T-helper 2 cell treated with Interferon-gamma antibody and Interleukin-4, amounts not matched to agents 100 ng/mL and 5 ng/mL, for 36 hours (primary cell): Measurements from ENCODE around the gene SPCS2. TPM values are rescaled to one million over a fixed set of nuclear protein-coding genes. Genes with fewer than 3 reads are reported as not detected.
"Not testable (repeated sequence)": the region's sequence is repeated elsewhere in the genome, so short reads cannot be mapped to it uniquely, and the experiment has no call there.

Experiments used
- intact Hi-C: fragments of 100-400 bp; cut with micrococcal nuclease; formaldehyde crosslinking; loops from one replicate; pipeline ENCODE4 v1.15.1; 2023
- total RNA-seq: library from RNA; stranded (reverse); gene quantifications from 2 replicates; pipeline ENCODE4 v1.2.3, GENCODE V29; 2022

Gene SPCS2
- total RNA-seq, 1 donor from 2014 or later = 214 TPM

DNA sequence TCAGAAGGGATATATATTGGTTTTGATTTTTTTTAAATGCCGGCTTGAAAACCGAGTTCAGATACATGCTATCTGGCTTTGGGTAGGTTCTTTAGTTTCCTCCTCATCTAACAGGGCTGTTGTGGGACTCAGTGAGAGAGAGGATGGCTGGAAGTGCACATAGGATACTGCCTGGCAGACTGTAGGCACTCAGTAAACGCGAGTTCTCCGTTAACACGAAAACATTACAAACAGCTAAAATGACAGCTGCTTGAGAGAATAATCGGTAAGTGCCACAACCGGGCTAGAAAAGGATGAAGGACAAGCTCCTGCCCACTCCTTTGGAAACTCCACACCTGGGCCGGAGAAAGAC is 544 bp upstream of the SPCS2 start:
- intact Hi-C loops = loop anchor here (2.0 to 10.0 kb wide), 4 partner anchors 200 to 866 kb away; partner anchors contain the start of genes LIPT2, RNF169, TPBGL and UVRAG

- intact Hi-C loops = loop anchor here (1.0 to 10.0 kb wide), 6 partner anchors 40 to 865 kb away; partner anchors contain the start of genes LIPT2, RNF169, TPBGL and UVRAG
Measured at GRCh38 chr11:74949753-74950137, 679 bp downstream of the SPCS2 start.

- intact Hi-C loops = no loop called here
Measured at GRCh38 chr11:74950374-74950969, 1.4 kb downstream of the SPCS2 start.

- intact Hi-C loops = no loop called here
Measured at GRCh38 chr11:74951226-74951625, 2.2 kb downstream of the SPCS2 start.

DNA sequence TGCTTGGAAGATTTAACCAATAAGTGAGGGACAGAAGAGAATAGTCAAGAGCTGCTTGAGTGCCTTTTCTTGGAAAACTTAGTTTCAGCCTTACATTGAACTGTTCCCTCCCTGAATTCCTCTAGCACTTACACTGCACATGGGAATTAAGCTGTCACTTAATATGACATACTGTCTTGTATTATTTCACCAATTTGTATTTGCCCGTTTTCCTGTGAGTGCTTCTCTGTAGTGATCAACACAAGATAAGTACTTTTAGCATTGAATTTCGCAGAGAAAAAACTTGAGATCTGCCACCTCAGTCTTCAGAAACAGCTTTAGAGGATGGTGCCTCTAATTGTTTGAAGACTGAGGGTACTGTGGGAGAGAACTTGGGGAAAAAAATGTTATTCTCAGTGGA is 3.7 kb downstream of the SPCS2 start:
- intact Hi-C loops = no loop called here

GRCh38 chr11:74953451-74953850 is 4.4 kb downstream of the SPCS2 start:
- intact Hi-C loops = no loop called here

- intact Hi-C loops = no loop called here
Measured at GRCh38 chr11:74954199-74954598, 5.1 kb downstream of the SPCS2 start.

GRCh38 chr11:74956397-74957015 is 7.4 kb downstream of the SPCS2 start:
- intact Hi-C loops = no loop called here

DNA sequence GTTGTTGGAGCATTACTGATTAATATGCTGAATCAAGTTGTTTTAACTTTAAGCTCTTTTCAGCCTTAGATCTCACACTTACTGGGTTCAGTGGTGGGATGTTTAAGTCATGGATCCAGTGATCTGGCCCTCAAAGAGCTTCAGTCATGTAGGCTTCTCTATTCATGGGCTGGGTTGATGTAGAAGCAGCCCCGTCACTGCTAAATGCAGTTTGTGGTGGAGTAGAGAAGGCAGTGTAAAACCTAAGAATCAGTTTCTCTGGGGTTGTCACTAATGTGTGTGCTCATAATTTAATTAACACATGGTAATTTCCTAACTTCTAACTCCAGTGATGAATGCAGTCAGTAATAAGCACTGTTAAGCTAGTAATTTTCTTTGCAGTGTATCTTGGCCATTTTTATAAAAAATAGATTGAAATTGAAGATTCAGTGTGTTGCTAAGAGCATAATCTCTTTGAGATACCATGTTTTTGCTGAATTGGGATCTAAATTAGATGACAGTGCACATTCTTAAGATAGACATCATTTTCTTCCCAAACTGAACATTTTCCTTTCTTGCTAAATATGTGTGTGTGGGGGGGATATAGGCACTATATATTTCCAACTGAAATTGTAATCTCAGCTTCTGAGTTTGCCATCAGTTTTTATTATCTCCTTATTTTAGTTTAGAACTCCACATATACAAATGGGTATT is 9.0 kb downstream of the SPCS2 start:
- intact Hi-C loops = no loop called here

- intact Hi-C loops = not testable (repeated sequence)
Measured at GRCh38 chr11:74960128-74960527, 11.1 kb downstream of the SPCS2 start.

GRCh38 chr11:74966651-74967050 is 17.6 kb downstream of the SPCS2 start:
- intact Hi-C loops = no loop called here

- intact Hi-C loops = no loop called here
Measured at GRCh38 chr11:74970852-74971395, 21.9 kb downstream of the SPCS2 start.

DNA sequence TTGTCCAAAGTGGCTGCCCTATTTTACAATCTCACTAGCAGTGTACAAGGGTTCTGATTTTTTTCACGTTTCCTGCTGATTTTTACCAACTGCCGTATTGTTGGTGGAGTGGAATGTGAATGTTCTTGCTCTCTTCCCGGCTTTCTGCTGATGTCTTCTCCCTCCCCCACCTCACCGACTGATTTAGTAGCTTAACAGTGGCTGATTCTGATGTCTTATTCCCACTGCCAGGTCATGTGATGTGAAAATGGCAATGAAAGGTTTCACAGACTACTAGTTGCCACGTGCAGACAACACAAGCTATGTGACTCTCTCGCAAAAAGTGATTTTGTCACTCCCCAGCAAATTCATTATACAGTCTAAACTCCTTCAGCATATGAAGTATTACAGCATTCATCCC is 22.4 kb downstream of the SPCS2 start:
- intact Hi-C loops = no loop called here

DNA sequence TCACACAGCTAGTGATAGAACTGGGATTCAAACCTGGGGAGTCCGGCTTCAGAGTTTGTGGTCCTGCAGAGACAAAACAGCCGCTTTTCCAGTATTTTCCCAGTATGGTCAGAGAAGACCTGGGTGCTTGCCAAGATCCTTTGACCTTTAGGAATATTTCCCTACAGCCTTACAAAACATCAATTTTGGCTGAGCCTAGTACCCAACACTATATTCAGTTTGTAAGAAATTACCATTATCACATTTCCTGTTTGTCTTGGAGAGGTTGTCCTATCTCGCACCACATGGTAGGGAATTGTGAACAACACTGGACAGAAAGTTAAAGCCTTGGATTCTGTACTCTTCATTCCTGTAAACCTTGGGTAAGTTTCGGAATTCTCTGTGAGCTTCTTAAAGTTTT is 29.0 kb downstream of the SPCS2 start:
- intact Hi-C loops = no loop called here

DNA sequence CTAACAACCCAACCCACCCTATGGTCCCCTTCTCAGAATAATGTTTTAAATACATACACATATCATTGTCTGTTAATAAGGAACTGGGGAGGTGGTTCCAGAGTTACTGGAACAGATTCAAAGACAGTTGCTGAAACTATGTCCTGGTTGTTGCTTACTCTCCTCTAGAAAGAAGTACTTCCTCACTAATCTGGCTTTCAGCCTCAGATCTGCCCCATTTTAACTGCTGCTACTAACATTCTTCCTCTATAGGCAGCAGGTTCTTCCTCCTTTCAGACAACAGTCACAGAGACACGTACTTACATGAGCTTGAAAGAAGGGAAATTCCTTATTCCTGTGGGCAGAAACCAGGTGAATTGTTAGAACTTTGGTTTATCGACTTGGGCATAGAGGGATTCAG is 31.6 kb downstream of the SPCS2 start:
- intact Hi-C loops = no loop called here

DNA sequence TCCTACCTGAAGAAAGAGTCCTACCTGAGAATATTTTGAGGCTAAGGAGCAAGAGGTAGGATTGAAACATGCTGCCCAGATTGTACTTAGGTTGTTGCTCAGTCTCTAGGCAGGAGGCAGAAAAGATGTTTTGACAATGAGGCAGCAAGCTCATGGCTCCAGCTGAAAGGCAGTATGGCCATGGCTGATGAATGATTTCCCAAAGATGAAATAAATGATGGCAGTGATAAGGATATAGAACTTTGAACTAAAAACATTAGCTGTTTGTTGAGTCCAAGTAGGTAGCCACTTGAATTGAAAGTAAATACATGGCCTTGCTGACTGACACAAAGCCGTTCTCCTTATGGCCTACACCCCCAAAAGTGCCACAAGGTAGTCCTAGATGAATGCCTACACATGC is 32.8 kb downstream of the SPCS2 start:
- intact Hi-C loops = no loop called here

GRCh38 chr11:74984070-74984469 is 35.0 kb downstream of the SPCS2 start:
- intact Hi-C loops = no loop called here

GRCh38 chr11:74984730-74985129 is 35.7 kb downstream of the SPCS2 start:
- intact Hi-C loops = no loop called here

DNA sequence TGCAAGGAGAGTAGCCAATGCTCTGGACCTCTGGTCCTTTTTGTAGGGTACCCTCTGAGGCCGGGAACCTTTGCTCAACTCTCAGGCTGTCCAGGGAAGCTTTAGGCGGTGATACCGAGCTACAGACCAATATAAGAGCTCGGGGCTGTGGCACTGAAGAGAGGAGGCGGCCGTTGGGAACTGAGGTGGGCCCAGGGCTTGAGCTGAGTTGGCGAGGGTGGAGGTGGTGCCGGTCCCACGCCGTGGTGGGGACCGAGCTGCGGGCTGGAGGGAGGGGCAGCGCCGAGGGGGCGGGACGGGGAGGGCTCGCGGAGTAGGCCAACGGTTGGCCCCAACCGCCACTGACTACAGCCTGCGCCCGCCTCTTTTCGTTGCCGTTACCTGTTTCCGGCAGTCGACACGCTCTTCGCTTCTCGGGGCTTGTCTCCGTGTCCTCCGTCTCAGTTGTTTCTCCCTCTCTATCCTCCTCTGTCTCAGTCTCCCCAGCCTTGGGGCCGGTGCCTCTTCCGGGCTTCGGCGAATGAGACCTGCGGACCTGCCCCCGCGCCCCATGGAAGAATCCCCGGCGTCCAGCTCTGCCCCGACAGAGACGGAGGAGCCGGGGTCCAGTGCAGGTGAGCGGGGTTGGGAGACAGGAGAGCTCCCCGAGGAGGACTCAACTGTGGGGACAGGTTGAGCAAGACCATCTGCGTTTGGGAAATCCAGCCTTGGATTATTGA is 39.6 kb downstream of the SPCS2 start, which contains the start of gene NEU3:
Gene NEU3 (plus strand): TSS at position 393 of the 719 bp plus-strand sequence. CDS start 128 bp downstream, at position 521.
- intact Hi-C loops = loop anchor here (1.0 kb wide), 1 partner anchor 39 kb away; the partner anchor contains the start of genes SPCS2 and XRRA1

- intact Hi-C loops = loop anchor here (1.0 kb wide), 1 partner anchor 40 kb away; the partner anchor contains the start of genes SPCS2 and XRRA1
Measured at GRCh38 chr11:74989260-74989638, 40.2 kb downstream of the SPCS2 start.

DNA sequence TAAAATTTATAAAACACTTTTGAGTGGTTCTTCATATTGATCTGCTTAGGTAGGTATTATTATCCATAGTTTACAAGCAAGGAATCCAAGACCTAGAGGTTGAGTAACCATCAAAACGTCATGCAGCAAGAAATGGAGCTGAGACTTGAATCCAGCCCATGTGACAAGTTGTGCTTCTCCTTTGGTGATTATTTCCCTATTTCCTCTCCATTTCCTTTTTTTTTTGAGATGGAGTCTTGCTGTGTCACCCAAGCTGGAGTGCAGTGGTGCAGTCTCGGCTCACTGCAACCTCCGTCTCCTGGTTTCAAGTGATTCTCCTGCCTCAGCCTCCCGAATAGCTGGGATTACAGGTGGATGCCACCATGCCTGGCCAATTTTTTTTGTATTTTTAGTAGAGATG is 41.1 kb downstream of the SPCS2 start:
- intact Hi-C loops = not testable (repeated sequence)
